Activated naive CD4-positive, alpha-beta T cell treated with anti-CD3 and anti-CD28 coated beads for 36 hours (primary cell): ENCODE data around the gene DDIAS. TPM values are rescaled to one million over a fixed set of nuclear protein-coding genes. Genes with fewer than 3 reads are reported as not detected.

Source experiments
- CTCF ChIA-PET: fragments of 350-600 bp; sonication (Branson Sonifier 250); formaldehyde crosslinking; loops from one replicate; lab custom pipeline; 2021; ENCODE audit warnings: antibody characterized with exemption; lab: Charles Lee
- DNase-seq: peaks from one replicate; pipeline ENCODE4 v3.0.0-alpha.2; 2020
- H3K27ac Mint-ChIP-seq: one replicate; pipeline ENCODE4 v1.8.0; 2021; ENCODE audit warnings: mild to moderate bottlenecking, mixed read lengths
- H3K27me3 Mint-ChIP-seq: one replicate; pipeline ENCODE4 v1.8.0; 2021; ENCODE audit warnings: low read depth, mixed read lengths
- H3K36me3 Mint-ChIP-seq: one replicate; pipeline ENCODE4 v1.8.0; 2021; ENCODE audit warnings: low read depth, mixed read lengths
- H3K4me1 Mint-ChIP-seq: one replicate; pipeline ENCODE4 v1.8.0; 2021; ENCODE audit warnings: low read depth, mixed read lengths
- H3K4me3 Mint-ChIP-seq: one replicate; pipeline ENCODE4 v1.8.0; 2021; ENCODE audit warnings: mild to moderate bottlenecking, moderate library complexity, mixed read lengths
- H3K9me3 Mint-ChIP-seq: one replicate; pipeline ENCODE4 v1.8.0; 2021; ENCODE audit warnings: mixed read lengths
- intact Hi-C: fragments of 100-400 bp; cut with micrococcal nuclease; formaldehyde crosslinking; loops from one replicate; pipeline ENCODE4 v1.15.1; 2023
- total RNA-seq, 2 experiments: library from RNA; stranded (reverse); gene quantifications; one replicate each; pipeline ENCODE4 v1.2.3, GENCODE V29; 2021

DDIAS gene
- total RNA-seq, 2 experiments from 2014 or later, result 15.8 to 18.0 TPM

- H3K27me3 Mint-ChIP-seq, result no peaks in the 10 kb centered on the region
- no peaks in the 10 kb centered on the region for H3K9me3 Mint-ChIP-seq
- H3K4me1 Mint-ChIP-seq, result peaks cover 9% of the 10 kb centered on the region
- no peak for DNase-seq
- no peak overlapping the region for H3K27ac Mint-ChIP-seq
- CTCF ChIA-PET, result interaction anchor here (0.7 to 5.5 kb wide), 6 partner anchors 36 to 384 kb away, joined by 3 to 57 read pairs (median 18); partner anchors contain the start of genes DDIAS and PRCP
- intact Hi-C loops, result loop anchor here (10.0 kb wide), 1 partner anchor 579 kb away; no protein-coding TSS in a partner anchor
- no peak overlapping the region for H3K4me3 Mint-ChIP-seq
- no peaks in the 10 kb centered on the region for H3K36me3 Mint-ChIP-seq
Observed at GRCh38 chr11:82865841-82866240, 35.7 kb upstream of the DDIAS start.

- DNase-seq, result peak; percentile 91
- Mint-ChIP-seq H3K27me3 (no peaks in the 10 kb centered on the region), H3K27ac (peak overlapping the region; percentile 31), H3K9me3 (no peaks in the 10 kb centered on the region), H3K36me3 (no peaks in the 10 kb centered on the region), H3K4me1 (peaks cover 9% of the 10 kb centered on the region), H3K4me3 (peak overlapping the region; percentile 15)
- intact Hi-C loops, result loop anchor here (1.0 to 10.0 kb wide), 9 partner anchors 33 to 953 kb away; partner anchors contain the start of genes ANKRD42, CCDC90B and PRCP
- CTCF ChIA-PET, result interaction anchor here (0.5 to 5.5 kb wide), 71 partner anchors 9 to 956 kb away, joined by 3 to 57 read pairs (median 4); partner anchors contain the start of genes DDIAS, FAM181B and PRCP
Observed at GRCh38 chr11:82867495-82868082, 33.9 kb upstream of the DDIAS start.

- intact Hi-C loops, result loop anchor here (10.0 kb wide), 1 partner anchor 575 kb away; no protein-coding TSS in a partner anchor
- CTCF ChIA-PET, result interaction anchor here (0.5 to 5.5 kb wide), 6 partner anchors 17 to 423 kb away, joined by 3 to 51 read pairs (median 3); no protein-coding TSS in a partner anchor
- Mint-ChIP-seq H3K4me1 (peaks cover 23% of the 10 kb centered on the region), H3K27ac (no peak overlapping the region), H3K27me3 (no peaks in the 10 kb centered on the region), H3K36me3 (no peaks in the 10 kb centered on the region), H3K4me3 (no peak overlapping the region), H3K9me3 (no peaks in the 10 kb centered on the region)
- no peak for DNase-seq
Observed at GRCh38 chr11:82869657-82870056, 31.9 kb upstream of the DDIAS start.

GRCh38 chr11:82871646-82872045, 29.9 kb upstream of the DDIAS start:
- peaks cover 4% of the 10 kb centered on the region for H3K9me3 Mint-ChIP-seq

GRCh38 chr11:82872377-82873150, 29.0 kb upstream of the DDIAS start:
- H3K9me3 Mint-ChIP-seq, result peaks cover 10% of the 10 kb centered on the region
- intact Hi-C loops, result no loop called here
- H3K4me1 Mint-ChIP-seq, result peaks cover 32% of the 10 kb centered on the region
- H3K4me3 Mint-ChIP-seq, result no peak overlapping the region
- H3K27me3 Mint-ChIP-seq, result no peaks in the 10 kb centered on the region
- DNase-seq, result no peak
- peaks cover 4% of the 10 kb centered on the region for H3K36me3 Mint-ChIP-seq
- CTCF ChIA-PET, result interaction anchor here (0.5 kb wide), 1 partner anchor 227 kb away, joined by 3 read pairs; no protein-coding TSS in a partner anchor
- H3K27ac Mint-ChIP-seq, result no peak overlapping the region

More at GRCh38 chr11:82871646-82872045, 29.9 kb upstream of the DDIAS start:
- no peak overlapping the region for H3K27ac Mint-ChIP-seq
- H3K4me1 Mint-ChIP-seq, result peaks cover 35% of the 10 kb centered on the region
- peaks cover 2% of the 10 kb centered on the region for H3K36me3 Mint-ChIP-seq
- CTCF ChIA-PET, result no interaction called here
- H3K4me3 Mint-ChIP-seq, result no peak overlapping the region
- DNase-seq, result no peak
- intact Hi-C loops, result no loop called here
- H3K27me3 Mint-ChIP-seq, result no peaks in the 10 kb centered on the region

- peak overlapping the region; percentile 59 for H3K27ac Mint-ChIP-seq
- H3K4me1 Mint-ChIP-seq, result peaks cover 30% of the 10 kb centered on the region
- no peak overlapping the region for H3K4me3 Mint-ChIP-seq
- no peak for DNase-seq
- intact Hi-C loops, result no loop called here
- CTCF ChIA-PET, result no interaction called here
- peaks cover 7% of the 10 kb centered on the region for H3K36me3 Mint-ChIP-seq
- no peaks in the 10 kb centered on the region for H3K27me3 Mint-ChIP-seq
- H3K9me3 Mint-ChIP-seq, result peaks cover 21% of the 10 kb centered on the region
Observed at GRCh38 chr11:82873919-82874333, 27.6 kb upstream of the DDIAS start.

GRCh38 chr11:82874646-82875523, 26.7 kb upstream of the DDIAS start:
- Mint-ChIP-seq H3K27ac (peak overlapping the region; percentile 61), H3K36me3 (peaks cover 9% of the 10 kb centered on the region), H3K4me3 (no peak overlapping the region), H3K4me1 (peaks cover 30% of the 10 kb centered on the region), H3K27me3 (no peaks in the 10 kb centered on the region), H3K9me3 (peaks cover 21% of the 10 kb centered on the region)
- peak; percentile 14 for DNase-seq
- CTCF ChIA-PET, result interaction anchor here (0.5 to 1.7 kb wide), 2 partner anchors 26 to 328 kb away, joined by 3 to 6 read pairs; partner anchors contain the start of gene DDIAS
- intact Hi-C loops, result loop anchor here (1.0 kb wide), 2 partner anchors 26 to 849 kb away; partner anchors contain the start of gene DDIAS

- CTCF ChIA-PET, result interaction anchor here (0.6 to 1.5 kb wide), 3 partner anchors 17 to 409 kb away, joined by 3 to 8 read pairs (median 3); no protein-coding TSS in a partner anchor
- no peak for DNase-seq
Observed at GRCh38 chr11:82883853-82884252, 17.7 kb upstream of the DDIAS start.

GRCh38 chr11:82889133-82890001, 12.2 kb upstream of the DDIAS start:
- no peaks in the 10 kb centered on the region for H3K27me3 Mint-ChIP-seq
- peaks cover 4% of the 10 kb centered on the region for H3K36me3 Mint-ChIP-seq
- H3K4me1 Mint-ChIP-seq, result peaks cover 4% of the 10 kb centered on the region
- intact Hi-C loops, result no loop called here
- no peak overlapping the region for H3K4me3 Mint-ChIP-seq
- H3K9me3 Mint-ChIP-seq, result no peaks in the 10 kb centered on the region
- no peak overlapping the region for H3K27ac Mint-ChIP-seq
- no peak for DNase-seq
- CTCF ChIA-PET, result interaction anchor here (0.6 to 3.8 kb wide), 3 partner anchors 22 to 360 kb away, joined by 4 to 12 read pairs (median 4); no protein-coding TSS in a partner anchor

More at GRCh38 chr11:82883853-82884252, 17.7 kb upstream of the DDIAS start:
- no peaks in the 10 kb centered on the region for H3K27me3 Mint-ChIP-seq
- no peaks in the 10 kb centered on the region for H3K9me3 Mint-ChIP-seq
- no peaks in the 10 kb centered on the region for H3K4me1 Mint-ChIP-seq
- no peak overlapping the region for H3K27ac Mint-ChIP-seq
- H3K36me3 Mint-ChIP-seq, result peaks cover 21% of the 10 kb centered on the region
- no peak overlapping the region for H3K4me3 Mint-ChIP-seq
- intact Hi-C loops, result no loop called here

GRCh38 chr11:82890002-82890341, 11.6 kb upstream of the DDIAS start:
- Mint-ChIP-seq H3K4me3 (no peak overlapping the region), H3K9me3 (no peaks in the 10 kb centered on the region), H3K27ac (no peak overlapping the region), H3K4me1 (peaks cover 4% of the 10 kb centered on the region), H3K36me3 (peaks cover 4% of the 10 kb centered on the region), H3K27me3 (no peaks in the 10 kb centered on the region)
- DNase-seq, result no peak
- intact Hi-C loops, result no loop called here
- CTCF ChIA-PET, result interaction anchor here (1.9 to 3.8 kb wide), 2 partner anchors 22 to 360 kb away, joined by 4 to 12 read pairs; no protein-coding TSS in a partner anchor

GRCh38 chr11:82890936-82891335, 10.6 kb upstream of the DDIAS start:
- no peaks in the 10 kb centered on the region for H3K9me3 Mint-ChIP-seq
- no peak overlapping the region for H3K27ac Mint-ChIP-seq
- CTCF ChIA-PET, result interaction anchor here (1.9 to 3.8 kb wide), 2 partner anchors 23 to 359 kb away, joined by 4 to 12 read pairs; no protein-coding TSS in a partner anchor
- H3K36me3 Mint-ChIP-seq, result peaks cover 4% of the 10 kb centered on the region
- H3K4me3 Mint-ChIP-seq, result no peak overlapping the region
- H3K27me3 Mint-ChIP-seq, result no peaks in the 10 kb centered on the region
- DNase-seq, result no peak
- intact Hi-C loops, result no loop called here
- peaks cover 8% of the 10 kb centered on the region for H3K4me1 Mint-ChIP-seq
